Kasumi-1 (cell line): ENCODE results near the gene ABCA4.

Experiments used
- DNase-seq, 2 experiments: peaks; one replicate each; lab custom pipeline; 2025; lab: John Stamatoyannopoulos, UW

ABCA4 gene

DNA sequence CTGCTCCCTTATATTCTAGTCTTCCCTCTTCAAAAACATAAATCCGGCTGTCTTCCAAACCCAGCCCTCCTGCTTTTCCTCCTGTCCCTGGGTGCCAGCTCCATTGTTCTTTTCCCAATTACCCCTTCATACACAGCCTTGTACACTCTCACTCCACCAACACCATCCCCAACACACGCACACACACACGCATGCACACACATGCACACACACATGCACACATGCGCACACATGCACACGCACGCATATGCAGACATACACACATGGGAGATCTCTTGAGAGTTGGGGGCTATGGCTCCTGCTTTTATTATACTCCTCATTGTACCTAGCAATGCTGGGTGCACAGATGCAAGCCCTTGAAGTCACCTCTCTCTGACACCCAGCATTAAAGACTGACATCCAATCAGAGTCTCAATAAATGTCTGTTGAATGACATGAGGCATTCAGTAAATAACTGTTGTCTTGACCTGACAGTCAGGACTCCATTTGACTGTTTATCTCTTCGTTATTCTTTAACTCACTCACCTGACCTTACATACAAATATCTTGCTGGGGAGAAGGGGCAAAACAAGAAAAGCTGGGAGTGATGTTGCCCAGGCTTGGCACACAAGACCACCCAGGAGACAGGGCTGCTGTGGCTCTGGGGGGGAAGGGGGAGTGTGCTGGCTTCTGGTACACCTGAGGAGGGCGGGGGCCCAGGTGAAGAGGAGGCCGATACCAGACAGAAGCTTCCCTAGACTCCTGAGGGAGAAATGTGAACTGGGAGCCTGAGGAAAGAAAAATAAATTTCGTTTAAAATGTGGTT is 16.0 kb downstream of the ABCA4 start:
- no peak for DNase-seq

DNA sequence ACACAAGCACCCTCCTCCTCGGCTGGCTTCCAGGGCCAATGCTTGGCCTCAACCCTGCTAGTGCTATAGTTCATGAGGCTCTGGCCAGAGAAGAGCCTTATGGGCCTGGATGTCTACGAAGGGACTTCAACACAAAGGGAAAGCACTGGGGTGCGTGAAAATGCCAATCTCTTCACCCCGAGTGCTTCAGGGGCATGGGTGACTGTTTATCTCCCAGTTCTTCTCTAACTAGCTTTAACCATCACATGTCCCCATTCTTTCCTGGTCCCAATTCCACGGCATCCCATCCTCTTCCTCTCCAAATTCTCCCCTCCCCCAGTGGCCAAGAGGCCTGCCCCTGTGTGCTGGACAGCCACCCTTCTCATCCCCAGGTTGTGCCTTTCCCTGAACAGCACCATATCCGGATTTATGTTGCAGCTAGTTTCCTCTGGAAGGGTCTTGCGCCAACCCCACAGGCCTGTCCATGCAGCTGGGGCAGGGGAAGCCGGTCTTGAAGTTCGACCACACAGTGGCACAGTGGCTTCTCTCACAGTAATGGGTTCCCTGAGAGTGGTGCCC is 16.7 kb downstream of the ABCA4 start:
- DNase-seq = no peak

DNA sequence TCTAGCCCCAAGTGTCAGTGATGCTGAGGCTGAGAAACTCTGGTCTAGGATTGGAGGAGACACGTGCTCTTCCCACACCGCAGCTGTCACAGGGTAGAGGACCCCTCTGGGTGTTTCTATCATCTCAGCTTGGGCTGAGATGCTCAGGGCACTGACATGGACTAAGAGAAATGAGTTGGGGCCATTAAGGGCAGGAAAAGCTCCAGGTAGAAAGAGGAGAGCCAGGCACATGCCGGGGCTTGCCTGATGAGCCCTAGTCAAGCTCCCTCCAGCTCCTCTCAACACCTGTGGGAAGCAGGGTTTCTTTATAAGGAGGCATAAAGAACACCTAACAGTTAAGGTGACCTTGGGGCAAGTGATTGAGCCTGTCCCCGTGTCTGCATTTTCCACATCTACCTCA is 17.3 kb downstream of the ABCA4 start:
- no peak for DNase-seq

- DNase-seq = peak; percentile 59 to 61
Observed at GRCh38 chr1:94101613-94102525, 19.1 kb downstream of the ABCA4 start.

DNA sequence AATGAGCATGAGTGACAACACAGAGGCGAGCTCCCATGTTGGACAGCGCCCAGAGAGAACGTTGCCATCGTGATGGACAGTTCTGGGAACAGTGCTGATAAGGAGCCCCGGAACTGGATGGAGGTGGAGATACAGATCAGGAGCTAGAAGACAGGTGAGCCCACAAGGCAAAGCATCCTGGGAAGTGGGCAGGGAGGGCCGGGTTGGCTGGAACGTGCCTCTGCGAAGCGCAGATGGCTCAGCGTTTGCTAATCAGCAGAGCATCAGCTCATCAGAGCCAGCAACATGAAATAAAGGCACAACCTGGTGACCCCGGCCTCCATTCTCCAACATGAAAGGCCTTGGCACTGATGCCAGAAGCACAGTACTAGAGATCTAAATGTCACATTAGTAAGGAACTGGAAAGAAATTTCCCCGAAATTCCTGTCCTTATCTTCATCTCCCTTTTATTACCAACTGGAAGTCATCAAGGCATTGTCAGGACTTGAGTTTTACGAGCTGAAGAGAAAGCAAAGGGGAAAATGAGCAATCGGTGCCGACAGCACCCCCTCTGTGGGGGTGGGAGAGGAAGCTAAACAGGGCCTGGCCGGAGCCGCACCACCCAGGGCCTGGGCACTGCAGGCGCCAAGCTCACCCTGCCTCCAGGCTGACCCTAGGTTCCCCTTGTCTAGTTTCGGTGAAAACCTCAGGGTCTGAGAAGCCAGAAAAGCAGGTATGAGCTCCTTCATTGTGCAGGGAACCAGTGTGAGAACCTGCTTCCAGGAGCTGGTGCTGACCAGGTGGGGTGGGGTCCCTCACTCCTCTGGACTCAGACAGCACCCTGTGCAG is 19.9 kb downstream of the ABCA4 start:
- DNase-seq = no peak

GRCh38 chr1:94100129-94100784 is 20.7 kb downstream of the ABCA4 start:
- no peak for DNase-seq

DNA sequence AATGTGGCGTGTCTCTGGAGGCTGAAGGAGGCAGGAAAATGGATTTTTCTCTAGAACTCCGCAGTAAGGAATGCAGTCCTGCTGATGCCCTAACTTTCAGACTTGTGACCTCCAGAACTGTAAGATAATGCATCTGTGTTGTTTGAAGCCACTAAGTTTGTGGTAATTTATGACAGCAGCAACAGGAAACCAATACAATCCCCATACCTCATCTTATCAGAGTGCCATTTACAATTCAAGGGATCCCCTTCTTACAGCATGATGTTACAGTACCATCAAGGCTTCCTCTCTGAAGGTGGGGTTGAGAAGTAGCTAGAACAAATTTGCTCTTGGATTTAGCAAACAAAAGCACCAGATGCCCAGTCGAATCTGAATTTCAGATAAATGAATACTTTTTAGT is 21.6 kb downstream of the ABCA4 start:
- DNase-seq = no peak

- DNase-seq = no peak
Observed at GRCh38 chr1:94098585-94099111, 22.3 kb downstream of the ABCA4 start.

DNA sequence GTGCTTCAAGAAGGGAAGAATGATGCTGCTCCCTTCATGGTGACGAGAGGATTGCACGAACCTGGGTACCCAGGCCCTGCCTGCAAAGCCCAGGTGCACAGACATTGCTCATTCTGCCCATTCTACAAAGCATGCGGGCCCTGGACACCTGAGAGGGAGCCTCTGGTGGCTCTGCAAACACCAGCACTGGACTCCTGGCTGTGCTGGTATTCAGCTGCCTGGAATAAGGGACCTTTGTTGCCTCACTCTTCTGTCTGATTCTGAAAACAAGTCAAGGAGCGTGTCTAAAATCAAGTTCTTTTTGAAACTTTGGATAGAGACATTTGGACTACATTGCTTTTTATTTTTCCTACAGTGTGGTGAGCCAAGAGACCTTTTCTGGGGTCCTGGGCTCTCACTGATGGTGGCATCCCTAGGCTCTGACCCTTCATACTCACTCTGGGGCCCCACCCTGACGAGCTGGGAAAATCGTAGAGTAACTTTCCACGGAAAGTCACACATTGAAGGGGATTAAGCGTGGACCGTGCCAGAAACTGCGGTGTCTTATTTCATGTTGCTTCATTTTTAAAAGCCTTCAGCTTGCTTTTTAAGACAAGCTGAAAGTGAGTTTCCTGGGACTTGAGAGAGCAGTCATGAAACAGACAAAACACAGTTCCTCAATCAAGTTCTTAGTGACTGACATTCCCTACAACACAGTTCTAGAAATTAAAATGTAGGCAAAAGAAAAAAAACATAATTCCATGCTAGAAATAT is 24.0 kb downstream of the ABCA4 start:
- DNase-seq = no peak

- no peak for DNase-seq
Observed at GRCh38 chr1:94095744-94096469, 25.0 kb downstream of the ABCA4 start.

DNA sequence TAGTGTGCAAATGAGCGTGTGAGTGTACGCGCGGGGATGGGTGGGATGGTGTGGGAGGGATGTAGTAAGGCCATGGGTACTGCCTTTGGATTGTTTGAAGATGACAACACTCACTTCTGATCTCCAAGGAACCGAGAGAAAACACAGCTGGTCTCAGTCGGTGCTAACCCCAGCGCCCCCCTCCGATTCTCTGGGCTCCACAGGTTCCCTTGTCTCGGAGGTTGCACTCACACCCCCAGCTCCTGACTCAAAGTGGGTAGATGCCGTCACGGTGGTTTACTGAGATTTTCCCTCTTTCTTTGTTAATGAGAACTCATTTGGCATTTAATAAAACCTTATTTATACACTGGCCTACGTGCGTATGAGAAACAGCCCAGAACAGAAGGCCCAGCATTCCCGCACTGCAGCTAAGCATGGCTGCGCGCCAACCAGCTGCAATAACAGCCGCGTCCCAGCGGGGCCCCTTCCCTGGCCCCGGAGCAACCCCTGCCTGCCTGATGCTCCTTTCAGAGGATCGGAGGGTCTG is 25.8 kb downstream of the ABCA4 start:
- no peak for DNase-seq

DNA sequence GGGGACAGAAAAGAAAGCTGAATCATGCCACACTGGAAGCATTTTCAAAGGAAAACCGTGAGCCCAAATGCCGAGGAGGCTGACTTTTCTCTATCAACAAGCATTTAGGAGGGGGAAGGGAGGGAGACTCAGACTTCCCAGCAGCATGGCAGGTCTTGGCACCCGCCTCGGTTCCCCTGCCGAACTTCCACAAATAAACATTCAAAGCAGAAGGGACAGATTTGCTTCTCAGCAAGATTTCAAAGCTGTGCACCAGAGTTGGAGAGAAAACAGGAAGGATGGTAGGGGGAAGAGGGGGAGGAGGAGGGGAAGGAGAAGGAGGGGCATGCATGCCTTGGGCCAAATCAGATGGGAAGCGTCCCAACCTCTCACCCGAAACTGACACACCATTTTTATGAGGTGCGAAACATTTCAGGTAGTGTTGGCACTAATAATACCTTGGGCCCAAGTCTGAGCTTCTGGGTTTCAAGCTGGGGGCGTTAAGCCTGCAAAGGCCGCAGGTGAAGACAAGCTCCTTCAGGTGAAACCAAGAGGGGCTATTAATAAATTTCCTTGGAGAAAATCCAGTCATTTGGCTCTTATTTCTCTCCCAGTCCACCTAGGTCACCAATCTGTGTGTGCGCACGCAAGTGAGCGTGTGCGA is 26.4 kb downstream of the ABCA4 start:
- DNase-seq = peak; percentile 57 to 73

DNA sequence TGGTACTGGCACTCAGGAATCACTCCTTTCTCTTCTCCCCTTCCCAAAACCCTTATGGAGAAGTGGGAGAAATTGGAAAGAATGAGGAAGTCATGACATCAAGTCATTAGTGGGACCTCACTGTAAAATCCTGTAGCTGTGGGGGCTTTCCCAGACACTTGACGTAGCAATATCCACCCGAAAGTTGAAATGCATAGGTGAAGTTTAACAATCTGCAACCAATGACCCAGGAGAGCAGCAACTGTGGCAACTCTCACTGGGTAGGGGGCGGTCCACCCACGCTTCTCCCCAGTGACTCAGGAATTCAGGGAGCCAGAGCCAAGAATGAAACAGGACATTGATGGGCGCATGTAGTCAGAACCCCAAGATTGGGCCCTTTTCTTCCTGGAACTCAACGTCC is 27.0 kb downstream of the ABCA4 start:
- DNase-seq = no peak

DNA sequence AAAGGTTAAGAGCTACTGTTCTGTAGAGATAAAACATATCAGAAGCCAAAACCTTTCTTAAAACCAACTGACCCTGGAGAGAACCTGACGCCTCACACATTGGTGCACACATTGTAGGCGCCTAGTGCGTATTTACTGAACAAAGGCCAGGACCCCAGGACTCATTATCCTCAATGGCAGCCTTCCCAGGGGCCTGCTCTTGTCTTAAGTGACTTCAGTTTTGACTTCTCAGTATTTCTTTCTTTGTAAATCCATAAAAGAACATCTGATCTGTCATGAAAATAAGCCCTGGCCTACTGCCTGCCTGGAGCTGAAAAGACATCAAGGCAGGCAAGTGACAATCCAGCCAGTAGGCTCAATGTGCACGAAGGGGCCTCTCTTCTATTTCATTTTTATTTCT is 27.6 kb downstream of the ABCA4 start:
- DNase-seq = no peak

DNA sequence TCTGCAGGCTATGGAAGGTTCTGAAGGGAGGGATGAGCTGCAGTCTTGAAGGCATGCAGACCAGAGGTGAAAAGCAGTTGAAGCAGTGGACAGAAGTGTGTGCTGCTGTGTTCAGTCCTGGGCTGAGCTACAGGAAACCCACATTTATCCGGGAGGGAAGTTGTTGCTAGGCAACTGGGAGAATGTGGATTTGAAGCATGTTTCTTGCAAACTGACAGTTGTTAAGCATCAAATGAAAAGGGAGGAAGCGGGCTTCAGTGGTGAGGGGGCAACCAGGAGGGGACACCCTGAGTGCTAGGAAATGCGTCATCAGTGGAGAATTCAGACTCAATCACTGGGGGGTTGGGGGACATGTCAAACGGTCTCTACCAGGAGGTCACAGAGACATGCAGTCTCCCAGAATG is 28.7 kb downstream of the ABCA4 start:
- peak; percentile 97 to 99 for DNase-seq

GRCh38 chr1:94090761-94091160 is 30.2 kb downstream of the ABCA4 start:
- no peak for DNase-seq

GRCh38 chr1:94087193-94087592 is 33.8 kb downstream of the ABCA4 start:
- no peak for DNase-seq

DNA sequence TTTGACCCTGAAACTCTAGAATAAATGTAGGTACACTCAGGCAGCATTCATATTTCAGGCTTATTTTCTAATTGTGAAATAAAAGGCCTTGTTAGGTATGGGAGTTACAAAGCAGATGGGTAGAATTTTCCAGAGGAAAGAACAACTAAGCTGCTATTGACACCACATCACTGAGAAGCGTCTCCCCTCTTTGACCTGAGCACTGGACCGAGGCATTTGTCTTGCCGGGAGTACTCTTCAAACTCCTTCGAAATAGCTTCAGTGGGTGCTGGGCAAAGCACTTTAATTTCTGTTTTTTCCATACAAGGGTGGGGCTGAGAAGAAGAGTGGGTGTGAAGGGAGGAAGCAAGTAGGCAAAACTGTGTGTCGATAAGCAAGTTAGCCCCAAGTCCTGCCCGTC is 36.4 kb downstream of the ABCA4 start:
- DNase-seq = no peak

GRCh38 chr1:94084085-94084484 is 36.9 kb downstream of the ABCA4 start:
- no peak for DNase-seq
